PC-9 (cell line): ENCODE measurements around the gene RADIL.

Source experiments
- EZH2 ChIP-seq: fragments of 200-600 bp; sonication (generic); IDR thresholded peaks from 2 replicates; pipeline ENCODE4 v1.8.0; 2017; ENCODE audit warnings: antibody characterized with exemption, low read depth
- TF ChIP-seq, protein P1 (sequence below): fragments of 200-600 bp; sonication (generic); conservative IDR thresholded peaks from 2 replicates; pipeline ENCODE4 v1.6.1; 2017; ENCODE audit warnings: mixed run types, antibody characterized with exemption, mild to moderate bottlenecking, moderate library complexity

DNA sequence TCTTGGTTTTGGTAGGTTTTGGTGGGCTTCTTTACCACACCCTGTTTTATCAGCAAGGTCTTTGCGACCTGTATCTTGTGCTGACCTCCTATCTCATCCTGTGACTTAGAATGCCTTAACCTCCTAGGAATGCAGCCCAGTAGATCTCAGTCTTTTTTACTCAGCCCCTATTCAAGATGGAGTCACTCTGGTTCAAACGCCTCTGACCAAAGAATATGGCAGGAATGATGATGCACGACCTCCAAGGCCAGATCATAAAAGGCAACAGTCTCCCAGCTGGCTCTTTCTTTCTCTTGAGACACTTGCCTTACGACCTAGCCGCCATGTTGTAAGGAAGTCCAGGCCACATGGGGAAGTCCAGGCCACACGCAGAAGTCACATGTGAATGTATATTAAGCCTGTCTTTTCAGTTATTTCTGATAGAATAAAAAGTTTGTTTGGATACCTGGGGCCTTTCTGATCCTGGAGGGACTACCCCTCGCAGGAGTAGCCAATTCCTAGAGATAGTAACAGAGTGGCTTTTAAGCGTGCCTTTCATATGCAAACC, 10.5 kb upstream of the RADIL start:
- TF ChIP-seq, protein P1, sequence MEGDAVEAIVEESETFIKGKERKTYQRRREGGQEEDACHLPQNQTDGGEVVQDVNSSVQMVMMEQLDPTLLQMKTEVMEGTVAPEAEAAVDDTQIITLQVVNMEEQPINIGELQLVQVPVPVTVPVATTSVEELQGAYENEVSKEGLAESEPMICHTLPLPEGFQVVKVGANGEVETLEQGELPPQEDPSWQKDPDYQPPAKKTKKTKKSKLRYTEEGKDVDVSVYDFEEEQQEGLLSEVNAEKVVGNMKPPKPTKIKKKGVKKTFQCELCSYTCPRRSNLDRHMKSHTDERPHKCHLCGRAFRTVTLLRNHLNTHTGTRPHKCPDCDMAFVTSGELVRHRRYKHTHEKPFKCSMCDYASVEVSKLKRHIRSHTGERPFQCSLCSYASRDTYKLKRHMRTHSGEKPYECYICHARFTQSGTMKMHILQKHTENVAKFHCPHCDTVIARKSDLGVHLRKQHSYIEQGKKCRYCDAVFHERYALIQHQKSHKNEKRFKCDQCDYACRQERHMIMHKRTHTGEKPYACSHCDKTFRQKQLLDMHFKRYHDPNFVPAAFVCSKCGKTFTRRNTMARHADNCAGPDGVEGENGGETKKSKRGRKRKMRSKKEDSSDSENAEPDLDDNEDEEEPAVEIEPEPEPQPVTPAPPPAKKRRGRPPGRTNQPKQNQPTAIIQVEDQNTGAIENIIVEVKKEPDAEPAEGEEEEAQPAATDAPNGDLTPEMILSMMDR: no peak
- no peak for TF ChIP-seq EZH2
